A549 (cell line): ENCODE data around the gene CNNM3. TPM values are rescaled to one million over a fixed set of nuclear protein-coding genes. Genes with fewer than 3 reads are reported as not detected.

ENCODE experiments used
- ATAC-seq, 2 experiments: fragments of 200-7000 bp in 1 of 2; fragments of >200 bp in 1 of 2; cut with Nextera tagmentation in 1 of 2; cut with Tn5 transposase in 1 of 2; 3 replicates each; pipeline versions ENCODE4 v1.8.0 to v1.9.1; 2018 to 2020; ENCODE audit warnings: mild to moderate bottlenecking in 1 of 2, moderate library complexity in 1 of 2
- CTCF ChIA-PET: fragments of 300-600 bp; sonication (Branson Sonifier 250); formaldehyde crosslinking; extraction: SDS; loops from one replicate; lab custom pipeline; 2021; ENCODE audit warnings: antibody characterized with exemption, inconsistent platforms; lab: Yijun Ruan, JAX
- POLR2A ChIA-PET: fragments of 350-600 bp; formaldehyde crosslinking; extraction: SDS; loops from one replicate; lab custom pipeline; 2021; ENCODE audit warnings: antibody characterized with exemption, inconsistent platforms; lab: Yijun Ruan, JAX
- DNase-seq, 2 experiments: peaks; one replicate each; pipeline versions ENCODE4 v3.0.0 to v3.0.0-alpha.2; 2011 to 2016; ENCODE audit warnings: low read depth in 1 of 2, low spot score in 1 of 2
- FAIRE-seq: peaks from 2 replicates; lab custom pipeline; 2011; peaks lifted over from hg19 to GRCh38; lab: Jason Lieb, UNC
- H3K27ac ChIP-seq, 2 experiments: fragments of >200 bp; sonication (Bioruptor Twin); formaldehyde crosslinking; 3 replicates each; pipeline ENCODE4 v1.5.1; 2016 to 2017
- H3K4me1 ChIP-seq: fragments of >200 bp; sonication (Bioruptor Twin); formaldehyde crosslinking; 3 replicates; pipeline ENCODE4 v1.6.1; 2016
- H3K4me2 ChIP-seq: fragments of >200 bp; sonication (Bioruptor Twin); formaldehyde crosslinking; 3 replicates; pipeline ENCODE4 v1.6.1; 2016
- H3K4me3 ChIP-seq: fragments of >200 bp; sonication (Bioruptor Twin); formaldehyde crosslinking; 3 replicates; pipeline ENCODE4 v1.5.1; 2016
- H3K9me3 ChIP-seq: fragments of >200 bp; sonication (Bioruptor Twin); formaldehyde crosslinking; 3 replicates; pipeline ENCODE4 v1.6.1; 2016
- BHLHE40 ChIP-seq: IDR thresholded peaks from 2 replicates; pipeline ENCODE4 v1.6.1; 2012; ENCODE audit warnings: low read depth, low read length, inconsistent platforms
- EHF ChIP-seq: fragments of 250-450 bp; sonication (Bioruptor Pico); IDR thresholded peaks from 2 replicates; pipeline ENCODE4 v1.5.0; 2020; ENCODE audit warnings: mild to moderate bottlenecking
- FOSB ChIP-seq: fragments of 250-450 bp; sonication (Bioruptor Pico); IDR thresholded peaks from 2 replicates; pipeline ENCODE4 v1.5.0; 2020; ENCODE audit warnings: mild to moderate bottlenecking, moderate library complexity
- FOSL2 ChIP-seq, 2 experiments: fragments of 450-650 bp in 1 of 2; fragments of >200 bp in 1 of 2; sonication (Bioruptor Twin) in 1 of 2; formaldehyde crosslinking; IDR thresholded peaks; 2 replicates each; pipeline versions ENCODE4 v1.5.0 to v1.6.1; 2016 to 2020; ENCODE audit warnings: mild to moderate bottlenecking in 1 of 2, moderate library complexity in 1 of 2
- HEYL ChIP-seq: fragments of 250-450 bp; sonication (Bioruptor Pico); IDR thresholded peaks from 2 replicates; pipeline ENCODE4 v1.8.0; 2021; ENCODE audit warnings: mild to moderate bottlenecking, moderate library complexity
- JUNB ChIP-seq: fragments of >200 bp; sonication (Bioruptor Twin); formaldehyde crosslinking; IDR thresholded peaks from 2 replicates; pipeline ENCODE4 v1.6.1; 2016
- KDM1A ChIP-seq: fragments of 200-600 bp; sonication (generic); IDR thresholded peaks from 2 replicates; pipeline ENCODE4 v1.6.1; 2016; ENCODE audit warnings: low read depth, mild to moderate bottlenecking
- KDM5A ChIP-seq: fragments of 200-600 bp; sonication (generic); IDR thresholded peaks from 2 replicates; pipeline ENCODE4 v1.6.1; 2016; ENCODE audit warnings: antibody characterized with exemption, mild to moderate bottlenecking
- MAFK ChIP-seq: fragments of 450-650 bp; IDR thresholded peaks from 2 replicates; pipeline ENCODE4 v1.6.1; 2014; ENCODE audit not compliant: partially characterized antibody
- PHF8 ChIP-seq: fragments of 200-600 bp; sonication (generic); IDR thresholded peaks from 2 replicates; pipeline ENCODE4 v1.6.1; 2016; ENCODE audit warnings: low read depth, mild to moderate bottlenecking, antibody characterized with exemption, moderate library complexity, borderline replicate concordance
- RAD21 ChIP-seq, 2 experiments: fragments of >200 bp in 1 of 2; sonication (Bioruptor Twin) in 1 of 2; formaldehyde crosslinking in 1 of 2; IDR thresholded peaks in 1 of 2; conservative IDR thresholded peaks in 1 of 2; 2 replicates in 1 of 2; 3 replicates in 1 of 2; pipeline ENCODE4 v1.6.1; 2012 to 2018; ENCODE audit warnings: inconsistent platforms in 1 of 2
- SREBF2 ChIP-seq: fragments of 450-650 bp; IDR thresholded peaks from 2 replicates; pipeline ENCODE4 v1.6.1; 2014; ENCODE audit warnings: mild to moderate bottlenecking, moderate library complexity
- WGBS: methylation state at CpG from one replicate; pipeline ENCODE4 v1.1.6; 2017; ENCODE audit errors: missing lambda C conversion rate; 5-methylcytosine and 5-hydroxymethylcytosine counted together
- polyA plus RNA-seq, 4 experiments: library from polyadenylated mRNA; depleted of rRNA in 3 of 4; stranded (reverse); fragments of >200 nt; fragmentation: RNase III in 1 of 4; extraction: RNeasy Plus Mini Kit Qiagen cat#74134 plus additional on column Dnase treatment in 1 of 4; gene quantifications; 2 replicates in 3 of 4; 3 replicates in 1 of 4; pipeline ENCODE4 v1.2.3, GENCODE V29; 2011 to 2017
- TF ChIP-seq, protein P1 (sequence below): fragments of 200-600 bp; sonication (generic); IDR thresholded peaks from 2 replicates; pipeline ENCODE4 v1.6.1; 2016; ENCODE audit warnings: antibody characterized with exemption, mild to moderate bottlenecking, moderate library complexity
- TF ChIP-seq, protein P2 (sequence below): fragments of 250-450 bp; sonication (Bioruptor Pico); IDR thresholded peaks from 2 replicates; pipeline ENCODE4 v1.5.0; 2020; ENCODE audit warnings: low read depth, mild to moderate bottlenecking, moderate library complexity
- TF ChIP-seq, protein P3 (sequence below): fragments of >200 bp; sonication (Bioruptor Twin); formaldehyde crosslinking; IDR thresholded peaks from 3 replicates; pipeline ENCODE4 v1.5.1; 2016

The CNNM3 gene
- polyA plus RNA-seq, 2 of the 4 experiments (the other 2 are of a cell fraction), result 11.8 to 14.1 TPM

DNA sequence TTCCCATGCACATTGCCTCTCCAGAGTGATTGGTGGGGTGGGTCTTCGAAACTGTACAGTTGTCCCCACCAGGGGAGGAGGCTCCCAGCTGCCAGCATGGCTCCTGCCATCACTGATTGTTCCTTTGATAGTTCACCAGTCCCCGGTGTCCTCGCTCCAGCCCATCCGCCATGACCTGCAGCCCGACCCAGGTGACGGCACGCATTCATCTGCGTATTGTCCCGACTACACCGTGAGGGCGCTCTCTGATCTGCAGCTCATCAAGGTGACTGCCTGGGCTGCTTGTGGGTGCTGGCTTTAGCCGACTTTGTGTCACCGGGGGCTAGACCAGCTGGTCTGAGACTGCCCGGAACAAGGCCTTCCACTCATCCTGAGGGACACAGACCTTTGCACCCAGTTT, 12.4 kb downstream of the CNNM3 start (continued):
- TF ChIP-seq KDM1A (no peak), RAD21 (conservative IDR thresholded peaks at IDR 0.05 in 1 of 2, IDR thresholded peaks at IDR 0.05 in 1 of 2) (no peak)
- TF ChIP-seq, all 56 proteins: peak for 0

DNA sequence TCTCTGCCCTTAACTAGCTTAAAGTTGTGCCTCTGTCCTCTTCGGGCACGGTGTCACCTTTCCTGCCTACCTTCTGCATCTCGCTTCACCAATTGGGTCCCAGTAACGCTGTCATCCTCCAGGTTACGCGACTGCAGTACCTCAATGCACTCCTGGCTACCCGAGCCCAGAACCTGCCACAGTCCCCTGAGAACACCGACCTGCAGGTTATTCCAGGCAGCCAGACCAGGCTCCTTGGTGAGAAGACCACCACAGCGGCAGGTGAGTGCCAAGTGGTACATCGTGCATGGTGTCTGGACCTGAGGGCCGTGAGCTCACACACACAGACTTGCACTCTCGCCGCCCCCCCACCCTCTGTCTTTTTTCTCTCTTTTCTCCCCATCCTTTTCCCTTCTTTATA, 12.8 kb downstream of the CNNM3 start:
- Histone ChIP-seq H3K27ac (no peak overlapping the region), H3K4me3 (no peak overlapping the region)
- WGBS, result 95% methylated on average over 13 of the region's 13 CpGs
- TF ChIP-seq EHF (CRISPR knock-in tag) (no peak), HEYL (CRISPR knock-in tag) (no peak), PHF8 (no peak), FOSB (CRISPR knock-in tag) (no peak), FOSL2 (IDR thresholded peaks at IDR 0.05) (no peak), FOSL2 (CRISPR knock-in tag; IDR thresholded peaks at IDR 0.05) (no peak), KDM5A (no peak)
- TF ChIP-seq, protein P1, sequence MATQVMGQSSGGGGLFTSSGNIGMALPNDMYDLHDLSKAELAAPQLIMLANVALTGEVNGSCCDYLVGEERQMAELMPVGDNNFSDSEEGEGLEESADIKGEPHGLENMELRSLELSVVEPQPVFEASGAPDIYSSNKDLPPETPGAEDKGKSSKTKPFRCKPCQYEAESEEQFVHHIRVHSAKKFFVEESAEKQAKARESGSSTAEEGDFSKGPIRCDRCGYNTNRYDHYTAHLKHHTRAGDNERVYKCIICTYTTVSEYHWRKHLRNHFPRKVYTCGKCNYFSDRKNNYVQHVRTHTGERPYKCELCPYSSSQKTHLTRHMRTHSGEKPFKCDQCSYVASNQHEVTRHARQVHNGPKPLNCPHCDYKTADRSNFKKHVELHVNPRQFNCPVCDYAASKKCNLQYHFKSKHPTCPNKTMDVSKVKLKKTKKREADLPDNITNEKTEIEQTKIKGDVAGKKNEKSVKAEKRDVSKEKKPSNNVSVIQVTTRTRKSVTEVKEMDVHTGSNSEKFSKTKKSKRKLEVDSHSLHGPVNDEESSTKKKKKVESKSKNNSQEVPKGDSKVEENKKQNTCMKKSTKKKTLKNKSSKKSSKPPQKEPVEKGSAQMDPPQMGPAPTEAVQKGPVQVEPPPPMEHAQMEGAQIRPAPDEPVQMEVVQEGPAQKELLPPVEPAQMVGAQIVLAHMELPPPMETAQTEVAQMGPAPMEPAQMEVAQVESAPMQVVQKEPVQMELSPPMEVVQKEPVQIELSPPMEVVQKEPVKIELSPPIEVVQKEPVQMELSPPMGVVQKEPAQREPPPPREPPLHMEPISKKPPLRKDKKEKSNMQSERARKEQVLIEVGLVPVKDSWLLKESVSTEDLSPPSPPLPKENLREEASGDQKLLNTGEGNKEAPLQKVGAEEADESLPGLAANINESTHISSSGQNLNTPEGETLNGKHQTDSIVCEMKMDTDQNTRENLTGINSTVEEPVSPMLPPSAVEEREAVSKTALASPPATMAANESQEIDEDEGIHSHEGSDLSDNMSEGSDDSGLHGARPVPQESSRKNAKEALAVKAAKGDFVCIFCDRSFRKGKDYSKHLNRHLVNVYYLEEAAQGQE, result no peak
- TF ChIP-seq, protein P2, sequence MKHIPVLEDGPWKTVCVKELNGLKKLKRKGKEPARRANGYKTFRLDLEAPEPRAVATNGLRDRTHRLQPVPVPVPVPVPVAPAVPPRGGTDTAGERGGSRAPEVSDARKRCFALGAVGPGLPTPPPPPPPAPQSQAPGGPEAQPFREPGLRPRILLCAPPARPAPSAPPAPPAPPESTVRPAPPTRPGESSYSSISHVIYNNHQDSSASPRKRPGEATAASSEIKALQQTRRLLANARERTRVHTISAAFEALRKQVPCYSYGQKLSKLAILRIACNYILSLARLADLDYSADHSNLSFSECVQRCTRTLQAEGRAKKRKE, result no peak
- TF ChIP-seq, all 56 proteins: peak for 0
- no peak for ATAC-seq
- Histone ChIP-seq H3K4me1 (peaks cover 31% of the 10 kb centered on the region), H3K4me2 (no peak overlapping the region), H3K9me3 (no peaks in the 10 kb centered on the region)
- CTCF ChIA-PET, result interaction anchor here (0.8 to 6.2 kb wide), 2 partner anchors 10 to 12 kb away, joined by 3 to 24 read pairs; partner anchors contain the start of gene CNNM3
- DNase-seq, result no peak
- POLR2A ChIA-PET, result no interaction called here
- no peak for FAIRE-seq

DNA sequence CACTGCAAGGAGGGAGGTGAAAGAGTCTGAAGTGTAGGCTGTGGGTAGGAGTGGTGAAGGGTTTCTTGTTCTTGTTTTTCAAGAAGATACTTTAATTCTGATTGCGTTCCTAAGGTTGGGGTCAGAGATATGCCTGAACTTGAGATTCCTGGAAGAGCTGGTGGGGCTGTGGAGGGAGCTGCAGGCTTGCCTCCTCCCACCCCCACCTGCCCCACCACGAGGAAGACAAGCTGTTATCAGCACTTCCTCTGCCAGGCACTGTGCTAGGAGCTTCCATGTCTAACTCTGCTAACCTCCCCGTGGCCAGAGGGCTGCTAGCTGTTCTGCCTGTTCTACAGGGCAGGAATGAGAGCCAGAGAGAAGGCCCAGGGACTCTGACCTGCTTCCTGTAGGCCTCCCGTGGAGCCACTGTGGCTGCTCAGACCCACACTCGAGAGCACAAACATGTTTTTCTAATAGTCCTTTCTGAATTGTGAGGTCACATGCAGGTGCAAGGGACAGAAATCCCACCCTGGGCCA, 14.0 kb downstream of the CNNM3 start:
- ATAC-seq (no peak), DNase-seq (no peak), FAIRE-seq (no peak)
- ChIA-PET POLR2A (no interaction called here), CTCF (interaction anchor here (1.0 to 1.4 kb wide), 2 partner anchors 13 to 43 kb away, joined by 3 to 5 read pairs; no protein-coding TSS in a partner anchor)
- H3K4me1 ChIP-seq, result peaks cover 22% of the 10 kb centered on the region
- WGBS, result 79% methylated on average over 5 of the region's 5 CpGs
- H3K9me3 ChIP-seq, result no peaks in the 10 kb centered on the region
- H3K27ac ChIP-seq, result no peak overlapping the region
- no peak overlapping the region for H3K4me2 ChIP-seq
- no peak for TF ChIP-seq HEYL (CRISPR knock-in tag)
- TF ChIP-seq EHF (CRISPR knock-in tag), result no peak
- TF ChIP-seq SREBF2, result no peak
- no peak for TF ChIP-seq BHLHE40
- TF ChIP-seq, protein P3, sequence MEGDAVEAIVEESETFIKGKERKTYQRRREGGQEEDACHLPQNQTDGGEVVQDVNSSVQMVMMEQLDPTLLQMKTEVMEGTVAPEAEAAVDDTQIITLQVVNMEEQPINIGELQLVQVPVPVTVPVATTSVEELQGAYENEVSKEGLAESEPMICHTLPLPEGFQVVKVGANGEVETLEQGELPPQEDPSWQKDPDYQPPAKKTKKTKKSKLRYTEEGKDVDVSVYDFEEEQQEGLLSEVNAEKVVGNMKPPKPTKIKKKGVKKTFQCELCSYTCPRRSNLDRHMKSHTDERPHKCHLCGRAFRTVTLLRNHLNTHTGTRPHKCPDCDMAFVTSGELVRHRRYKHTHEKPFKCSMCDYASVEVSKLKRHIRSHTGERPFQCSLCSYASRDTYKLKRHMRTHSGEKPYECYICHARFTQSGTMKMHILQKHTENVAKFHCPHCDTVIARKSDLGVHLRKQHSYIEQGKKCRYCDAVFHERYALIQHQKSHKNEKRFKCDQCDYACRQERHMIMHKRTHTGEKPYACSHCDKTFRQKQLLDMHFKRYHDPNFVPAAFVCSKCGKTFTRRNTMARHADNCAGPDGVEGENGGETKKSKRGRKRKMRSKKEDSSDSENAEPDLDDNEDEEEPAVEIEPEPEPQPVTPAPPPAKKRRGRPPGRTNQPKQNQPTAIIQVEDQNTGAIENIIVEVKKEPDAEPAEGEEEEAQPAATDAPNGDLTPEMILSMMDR, result no peak
- TF ChIP-seq JUNB, result no peak
- TF ChIP-seq MAFK, result no peak
- no peak overlapping the region for H3K4me3 ChIP-seq
